ENCODE data around the gene OPCML. TPM values are rescaled to one million over a fixed set of nuclear protein-coding genes. Genes with fewer than 3 reads are reported as not detected.

The OPCML gene
- total and polyA plus RNA-seq, 2 experiments from 2014 or later, result 0.21 to 0.51 TPM

DNA sequence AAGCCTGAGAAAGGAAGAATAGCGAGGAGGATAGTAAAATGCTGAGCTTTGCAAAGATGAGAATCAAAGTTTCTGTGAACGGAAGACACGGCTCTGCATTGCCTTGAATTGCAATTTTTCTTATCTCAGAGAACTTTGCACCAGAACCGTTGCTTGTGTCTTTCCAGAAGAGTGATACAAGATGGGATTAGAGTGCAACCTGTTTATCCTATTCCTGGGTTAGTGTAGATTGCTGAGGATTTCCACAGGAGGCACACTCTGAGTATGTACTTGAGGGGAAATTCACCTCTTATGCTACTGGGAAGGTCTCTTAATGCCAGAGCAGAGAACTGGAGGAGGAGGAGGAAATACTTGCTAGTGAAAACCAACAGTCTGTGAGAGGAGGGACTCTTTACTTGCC, 377.5 kb downstream of the OPCML start:
- no peaks in the 10 kb centered on the region for H3K36me3 ChIP-seq
- H3K27me3 ChIP-seq, result peaks cover 29% of the 10 kb centered on the region
- DNase-seq (ENCODE audit: low read depth in 1 of 2, low spot score in 1 of 2), result no peak
- H3K9me3 ChIP-seq (ENCODE audit: low read depth), result no peaks in the 10 kb centered on the region
- H3K4me3 ChIP-seq, result no peak overlapping the region
- no peak for TF ChIP-seq CTCF (IDR thresholded peaks at IDR 0.05; ENCODE audit: low read depth, low read length)
- no peaks in the 10 kb centered on the region for H3K4me1 ChIP-seq (ENCODE audit: low read depth)
- H3K27ac ChIP-seq, result no peak overlapping the region

- no peak for TF ChIP-seq CTCF (IDR thresholded peaks at IDR 0.05; ENCODE audit: low read depth, low read length)
- DNase-seq (ENCODE audit: low read depth in 1 of 2, low spot score in 1 of 2), result no peak
- H3K27ac ChIP-seq, result no peak overlapping the region
- H3K9me3 ChIP-seq (ENCODE audit: low read depth), result no peaks in the 10 kb centered on the region
- peaks cover 26% of the 10 kb centered on the region for H3K27me3 ChIP-seq
- H3K4me1 ChIP-seq (ENCODE audit: low read depth), result no peaks in the 10 kb centered on the region
- no peak overlapping the region for H3K4me3 ChIP-seq
- no peaks in the 10 kb centered on the region for H3K36me3 ChIP-seq
Observed at GRCh38 chr11:133154076-133154475, 378.2 kb downstream of the OPCML start.

GRCh38 chr11:133153031-133153430, 379.3 kb downstream of the OPCML start:
- TF ChIP-seq CTCF (IDR thresholded peaks at IDR 0.05; ENCODE audit: low read depth, low read length), result no peak
- Histone ChIP-seq H3K36me3 (no peaks in the 10 kb centered on the region), H3K4me3 (no peak overlapping the region), H3K27me3 (peaks cover 22% of the 10 kb centered on the region), H3K27ac (no peak overlapping the region), H3K4me1 (ENCODE audit: low read depth) (no peaks in the 10 kb centered on the region), H3K9me3 (ENCODE audit: low read depth) (no peaks in the 10 kb centered on the region)
- peak in 1 of 2 donors; percentile 14 for DNase-seq (ENCODE audit: low read depth in 1 of 2, low spot score in 1 of 2)

GRCh38 chr11:133149698-133150097, 382.6 kb downstream of the OPCML start:
- DNase-seq (ENCODE audit: low read depth in 1 of 2, low spot score in 1 of 2), result peak in 1 of 2 donors; percentile 60
- TF ChIP-seq CTCF (IDR thresholded peaks at IDR 0.05; ENCODE audit: low read depth, low read length), result no peak

DNA sequence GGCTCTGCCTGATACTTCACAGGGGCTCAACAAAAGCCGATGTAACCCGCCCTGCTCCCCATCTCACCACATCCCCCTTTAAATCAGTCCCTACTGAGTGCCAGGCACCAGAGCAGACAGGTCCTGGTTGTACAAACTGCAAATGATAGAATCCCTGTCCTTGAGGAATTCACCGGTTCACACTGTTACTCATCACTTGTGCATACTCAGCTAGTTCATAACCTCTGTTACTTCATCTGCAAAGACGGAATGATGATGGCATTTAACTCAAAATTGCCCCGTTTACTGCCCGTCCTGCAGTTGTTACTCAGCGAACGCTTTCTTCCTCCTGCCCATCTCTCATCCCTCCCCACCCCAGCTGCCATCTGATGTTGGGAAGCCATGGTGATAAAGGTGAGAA, 384.7 kb downstream of the OPCML start:
- H3K36me3 ChIP-seq, result no peaks in the 10 kb centered on the region
- H3K4me1 ChIP-seq (ENCODE audit: low read depth), result peaks cover 4% of the 10 kb centered on the region
- H3K9me3 ChIP-seq (ENCODE audit: low read depth), result no peaks in the 10 kb centered on the region
- no peak for DNase-seq (ENCODE audit: low read depth in 1 of 2, low spot score in 1 of 2)
- H3K27ac ChIP-seq, result no peak overlapping the region
- no peaks in the 10 kb centered on the region for H3K27me3 ChIP-seq
- no peak overlapping the region for H3K4me3 ChIP-seq
- TF ChIP-seq CTCF (IDR thresholded peaks at IDR 0.05; ENCODE audit: low read depth, low read length), result no peak

More at GRCh38 chr11:133149698-133150097, 382.6 kb downstream of the OPCML start:
- no peak overlapping the region for H3K4me3 ChIP-seq
- no peaks in the 10 kb centered on the region for H3K36me3 ChIP-seq
- peaks cover 4% of the 10 kb centered on the region for H3K4me1 ChIP-seq (ENCODE audit: low read depth)
- peaks cover 2% of the 10 kb centered on the region for H3K27me3 ChIP-seq
- no peaks in the 10 kb centered on the region for H3K9me3 ChIP-seq (ENCODE audit: low read depth)
- H3K27ac ChIP-seq, result no peak overlapping the region

Measured in cardiac muscle cell (in vitro differentiated cells and primary cell).